CD4-positive, alpha-beta T cell treated with Interleukin-12 subunit alpha and Interleukin-12 subunit beta, for 1 hour (primary cell): ENCODE data around the gene G2E3.
"Not testable (repeated sequence)": the region's sequence is repeated elsewhere in the genome, so short reads cannot be mapped to it uniquely, and the experiment has no call there.

Experiments used
- DNase-seq: peaks from one replicate; pipeline ENCODE4 v3.0.0-alpha.2; 2020

The G2E3 gene

GRCh38 chr14:30564235-30564867, 5.4 kb downstream of the G2E3 start:
- DNase-seq: no peak

GRCh38 chr14:30564868-30565248, 5.9 kb downstream of the G2E3 start:
- DNase-seq: no peak

GRCh38 chr14:30569216-30569902, 10.4 kb downstream of the G2E3 start:
- DNase-seq: no peak

- DNase-seq: no peak
Observed at GRCh38 chr14:30569903-30570226, 10.9 kb downstream of the G2E3 start.

GRCh38 chr14:30572237-30572636, 13.3 kb downstream of the G2E3 start:
- no peak for DNase-seq

- no peak for DNase-seq
Observed at GRCh38 chr14:30572771-30573170, 13.8 kb downstream of the G2E3 start.

- no peak for DNase-seq
Observed at GRCh38 chr14:30573226-30573814, 14.4 kb downstream of the G2E3 start.

- no peak for DNase-seq
Observed at GRCh38 chr14:30573966-30574365, 15.0 kb downstream of the G2E3 start.

GRCh38 chr14:30574777-30575176, 15.8 kb downstream of the G2E3 start:
- not testable (repeated sequence) for DNase-seq

GRCh38 chr14:30576333-30576732, 17.4 kb downstream of the G2E3 start:
- DNase-seq: not testable (repeated sequence)

- no peak for DNase-seq
Observed at GRCh38 chr14:30580616-30581282, 21.8 kb downstream of the G2E3 start.

GRCh38 chr14:30581283-30581625, 22.3 kb downstream of the G2E3 start:
- DNase-seq: no peak

GRCh38 chr14:30582376-30582775, 23.4 kb downstream of the G2E3 start:
- no peak for DNase-seq

GRCh38 chr14:30584058-30584630, 25.2 kb downstream of the G2E3 start:
- no peak for DNase-seq

- no peak for DNase-seq
Observed at GRCh38 chr14:30585204-30585603, 26.2 kb downstream of the G2E3 start.

GRCh38 chr14:30587141-30587540, 28.2 kb downstream of the G2E3 start:
- DNase-seq: no peak

- no peak for DNase-seq
Observed at GRCh38 chr14:30588873-30589272, 29.9 kb downstream of the G2E3 start.

- no peak for DNase-seq
Observed at GRCh38 chr14:30596935-30597334, 38.0 kb downstream of the G2E3 start.

- DNase-seq: no peak
Observed at GRCh38 chr14:30597504-30597903, 38.5 kb downstream of the G2E3 start.

GRCh38 chr14:30600922-30601918, 42.3 kb downstream of the G2E3 start:
- no peak for DNase-seq

- DNase-seq: no peak
Observed at GRCh38 chr14:30603402-30603801, 44.4 kb downstream of the G2E3 start.

GRCh38 chr14:30604696-30605095, 45.7 kb downstream of the G2E3 start:
- DNase-seq: not testable (repeated sequence)
